Activated T-cell treated with anti-CD3 and anti-CD28 coated beads, Interleukin-2, amount 50 U/mL, for 1 hour (primary cell): ENCODE results near the gene UQCR11.

Experiments
- DNase-seq: peaks from one replicate; pipeline ENCODE4 v3.0.0-alpha.2; 2020

Gene UQCR11

GRCh38 chr19:1563251-1563650 lies 42.0 kb downstream of the UQCR11 start:
- no peak for DNase-seq

- DNase-seq = no peak
Observed at GRCh38 chr19:1561236-1561842, 43.9 kb downstream of the UQCR11 start.

- no peak for DNase-seq
Observed at GRCh38 chr19:1560286-1560882, 44.9 kb downstream of the UQCR11 start.

GRCh38 chr19:1558552-1558951 lies 46.7 kb downstream of the UQCR11 start:
- no peak for DNase-seq

GRCh38 chr19:1556390-1557070 lies 48.7 kb downstream of the UQCR11 start:
- DNase-seq = no peak

- DNase-seq = no peak
Observed at GRCh38 chr19:1555487-1556389, 49.5 kb downstream of the UQCR11 start.

GRCh38 chr19:1554968-1555367 lies 50.3 kb downstream of the UQCR11 start:
- DNase-seq = no peak

- no peak for DNase-seq
Observed at GRCh38 chr19:1553415-1553814, 51.8 kb downstream of the UQCR11 start.

- DNase-seq = no peak
Observed at GRCh38 chr19:1551068-1552040, 53.9 kb downstream of the UQCR11 start.

- no peak for DNase-seq
Observed at GRCh38 chr19:1549332-1549945, 55.8 kb downstream of the UQCR11 start.
